ENCODE results near the gene MPPED1.

The MPPED1 gene

GRCh38 chr22:43482318-43482625 lies 70.5 kb downstream of the MPPED1 start:
- no peak for TF ChIP-seq CTCF (IDR thresholded peaks at IDR 0.05; ENCODE audit: control insufficient read depth, insufficient read depth, low read depth, low read length, missing control alignments)
- no peak for DNase-seq (ENCODE audit: low read depth)
- no peak overlapping the region for H3K4me3 ChIP-seq (ENCODE audit: control insufficient read depth, low read depth, low read length)

- no peak for DNase-seq (ENCODE audit: low read depth)
- TF ChIP-seq CTCF (IDR thresholded peaks at IDR 0.05; ENCODE audit: control insufficient read depth, insufficient read depth, low read depth, low read length, missing control alignments) = no peak
- no peak overlapping the region for H3K4me3 ChIP-seq (ENCODE audit: control insufficient read depth, low read depth, low read length)
These were observed 71.5 kb downstream of the MPPED1 start for GRCh38 chr22:43483266-43483665.

GRCh38 chr22:43483669-43484068 lies 71.9 kb downstream of the MPPED1 start:
- DNase-seq (ENCODE audit: low read depth) = no peak
- no peak overlapping the region for H3K4me3 ChIP-seq (ENCODE audit: control insufficient read depth, low read depth, low read length)
- no peak for TF ChIP-seq CTCF (IDR thresholded peaks at IDR 0.05; ENCODE audit: control insufficient read depth, insufficient read depth, low read depth, low read length, missing control alignments)

- DNase-seq (ENCODE audit: low read depth) = no peak
- TF ChIP-seq CTCF (IDR thresholded peaks at IDR 0.05; ENCODE audit: control insufficient read depth, insufficient read depth, low read depth, low read length, missing control alignments) = no peak
- H3K4me3 ChIP-seq (ENCODE audit: control insufficient read depth, low read depth, low read length) = no peak overlapping the region
These were observed 72.4 kb downstream of the MPPED1 start for GRCh38 chr22:43484227-43484626.

GRCh38 chr22:43485502-43486089 lies 73.8 kb downstream of the MPPED1 start:
- H3K4me3 ChIP-seq (ENCODE audit: control insufficient read depth, low read depth, low read length) = no peak overlapping the region
- TF ChIP-seq CTCF (IDR thresholded peaks at IDR 0.05; ENCODE audit: control insufficient read depth, insufficient read depth, low read depth, low read length, missing control alignments) = no peak
- no peak for DNase-seq (ENCODE audit: low read depth)

- no peak for DNase-seq (ENCODE audit: low read depth)
- H3K4me3 ChIP-seq (ENCODE audit: control insufficient read depth, low read depth, low read length) = no peak overlapping the region
- TF ChIP-seq CTCF (IDR thresholded peaks at IDR 0.05; ENCODE audit: control insufficient read depth, insufficient read depth, low read depth, low read length, missing control alignments) = no peak
These were observed 75.7 kb downstream of the MPPED1 start for GRCh38 chr22:43487311-43488030.
